Articular chondrocyte of knee joint (primary cell): ENCODE results near the gene USP17L22. TPM values are rescaled to one million over a fixed set of nuclear protein-coding genes. Genes with fewer than 3 reads are reported as not detected.

Experiments
- total RNA-seq: library from RNA; depleted of rRNA; stranded (reverse); fragments of >200 nt; gene quantifications from 2 replicates; pipeline ENCODE4 v1.2.3, GENCODE V29; 2012

USP17L22 gene, protein sequence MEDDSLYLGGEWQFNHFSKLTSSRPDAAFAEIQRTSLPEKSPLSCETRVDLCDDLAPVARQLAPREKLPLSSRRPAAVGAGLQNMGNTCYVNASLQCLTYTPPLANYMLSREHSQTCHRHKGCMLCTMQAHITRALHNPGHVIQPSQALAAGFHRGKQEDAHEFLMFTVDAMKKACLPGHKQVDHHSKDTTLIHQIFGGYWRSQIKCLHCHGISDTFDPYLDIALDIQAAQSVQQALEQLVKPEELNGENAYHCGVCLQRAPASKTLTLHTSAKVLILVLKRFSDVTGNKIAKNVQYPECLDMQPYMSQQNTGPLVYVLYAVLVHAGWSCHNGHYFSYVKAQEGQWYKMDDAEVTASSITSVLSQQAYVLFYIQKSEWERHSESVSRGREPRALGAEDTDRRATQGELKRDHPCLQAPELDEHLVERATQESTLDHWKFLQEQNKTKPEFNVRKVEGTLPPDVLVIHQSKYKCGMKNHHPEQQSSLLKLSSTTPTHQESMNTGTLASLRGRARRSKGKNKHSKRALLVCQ
- total RNA-seq = not detected in 2 replicates

DNA sequence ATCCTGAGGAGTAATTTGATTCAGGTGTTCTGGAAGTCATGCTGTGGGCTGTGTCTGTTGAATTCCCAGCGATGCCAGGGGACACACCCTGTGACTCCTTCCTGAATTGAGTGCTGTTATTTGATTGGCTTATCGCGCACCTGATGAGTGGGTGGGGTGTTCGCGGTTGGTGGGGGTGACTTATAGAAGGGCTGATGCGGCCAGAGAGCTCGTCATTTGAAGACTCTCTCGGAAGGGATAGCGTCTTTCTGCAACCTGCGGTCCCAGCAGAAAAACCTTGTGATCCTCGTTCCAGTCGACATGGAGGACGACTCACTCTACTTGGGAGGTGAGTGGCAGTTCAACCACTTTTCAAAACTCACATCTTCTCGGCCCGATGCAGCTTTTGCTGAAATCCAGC, at the start of gene USP17L22:
Gene USP17L22, plus strand, starts transcription at position 301 of the 400 bp plus-strand sequence. Its CDS starts 0 bp downstream, at position 301.

DNA sequence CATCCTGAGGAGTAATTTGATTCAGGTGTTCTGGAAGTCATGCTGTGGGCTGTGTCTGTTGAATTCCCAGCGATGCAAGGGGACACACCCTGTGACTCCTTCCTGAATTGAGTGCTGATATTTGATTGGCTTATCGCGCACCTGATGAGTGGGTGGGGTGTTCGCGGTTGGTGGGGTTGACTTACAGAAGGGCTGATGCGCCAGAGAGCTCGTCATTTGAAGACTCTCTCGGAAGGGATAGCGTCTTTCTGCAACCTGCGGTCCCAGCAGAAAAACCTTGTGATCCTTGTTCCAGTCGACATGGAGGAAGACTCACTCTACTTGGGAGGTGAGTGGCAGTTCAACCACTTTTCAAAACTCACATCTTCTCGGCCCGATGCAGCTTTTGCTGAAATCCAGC, 47.6 kb upstream of the USP17L22 start, which contains the start of gene USP17L12:
Gene USP17L12, plus strand, starts transcription at position 301 of the 400 bp plus-strand sequence. Its CDS starts 0 bp downstream, at position 301.

DNA sequence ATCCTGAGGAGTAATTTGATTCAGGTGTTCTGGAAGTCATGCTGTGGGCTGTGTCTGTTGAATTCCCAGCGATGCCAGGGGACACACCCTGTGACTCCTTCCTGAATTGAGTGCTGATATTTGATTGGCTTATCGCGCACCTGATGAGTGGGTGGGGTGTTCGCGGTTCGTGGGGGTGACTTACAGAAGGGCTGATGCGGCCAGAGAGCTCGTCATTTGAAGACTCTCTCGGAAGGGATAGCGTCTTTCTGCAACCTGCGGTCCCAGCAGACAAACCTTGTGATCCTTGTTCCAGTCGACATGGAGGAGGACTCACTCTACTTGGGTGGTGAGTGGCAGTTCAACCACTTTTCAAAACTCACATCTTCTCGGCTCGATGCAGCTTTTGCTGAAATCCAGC, 42.8 kb upstream of the USP17L22 start, which contains the start of gene USP17L13:
Gene USP17L13, plus strand, starts transcription at position 301 of the 400 bp plus-strand sequence. Its CDS starts 0 bp downstream, at position 301.

DNA sequence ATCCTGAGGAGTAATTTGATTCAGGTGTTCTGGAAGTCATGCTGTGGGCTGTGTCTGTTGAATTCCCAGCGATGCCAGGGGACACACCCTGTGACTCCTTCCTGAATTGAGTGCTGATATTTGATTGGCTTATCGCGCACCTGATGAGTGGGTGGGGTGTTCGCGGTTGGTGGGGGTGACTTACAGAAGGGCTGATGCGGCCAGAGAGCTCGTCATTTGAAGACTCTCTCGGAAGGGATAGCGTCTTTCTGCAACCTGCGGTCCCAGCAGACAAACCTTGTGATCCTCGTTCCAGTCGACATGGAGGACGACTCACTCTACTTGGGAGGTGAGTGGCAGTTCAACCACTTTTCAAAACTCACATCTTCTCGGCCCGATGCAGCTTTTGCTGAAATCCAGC, 33.3 kb upstream of the USP17L22 start, which contains the start of gene USP17L15:
Gene USP17L15, plus strand, starts transcription at position 301 of the 400 bp plus-strand sequence. Its CDS starts 0 bp downstream, at position 301.

DNA sequence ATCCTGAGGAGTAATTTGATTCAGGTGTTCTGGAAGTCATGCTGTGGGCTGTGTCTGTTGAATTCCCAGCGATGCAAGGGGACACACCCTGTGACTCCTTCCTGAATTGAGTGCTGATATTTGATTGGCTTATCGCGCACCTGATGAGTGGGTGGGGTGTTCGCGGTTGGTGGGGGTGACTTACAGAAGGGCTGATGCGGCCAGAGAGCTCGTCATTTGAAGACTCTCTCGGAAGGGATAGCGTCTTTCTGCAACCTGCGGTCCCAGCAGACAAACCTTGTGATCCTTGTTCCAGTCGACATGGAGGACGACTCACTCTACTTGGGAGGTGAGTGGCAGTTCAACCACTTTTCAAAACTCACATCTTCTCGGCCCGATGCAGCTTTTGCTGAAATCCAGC, 23.8 kb upstream of the USP17L22 start, which contains the start of gene USP17L17:
Gene USP17L17, plus strand, starts transcription at position 301 of the 400 bp plus-strand sequence. Its CDS starts 0 bp downstream, at position 301.

DNA sequence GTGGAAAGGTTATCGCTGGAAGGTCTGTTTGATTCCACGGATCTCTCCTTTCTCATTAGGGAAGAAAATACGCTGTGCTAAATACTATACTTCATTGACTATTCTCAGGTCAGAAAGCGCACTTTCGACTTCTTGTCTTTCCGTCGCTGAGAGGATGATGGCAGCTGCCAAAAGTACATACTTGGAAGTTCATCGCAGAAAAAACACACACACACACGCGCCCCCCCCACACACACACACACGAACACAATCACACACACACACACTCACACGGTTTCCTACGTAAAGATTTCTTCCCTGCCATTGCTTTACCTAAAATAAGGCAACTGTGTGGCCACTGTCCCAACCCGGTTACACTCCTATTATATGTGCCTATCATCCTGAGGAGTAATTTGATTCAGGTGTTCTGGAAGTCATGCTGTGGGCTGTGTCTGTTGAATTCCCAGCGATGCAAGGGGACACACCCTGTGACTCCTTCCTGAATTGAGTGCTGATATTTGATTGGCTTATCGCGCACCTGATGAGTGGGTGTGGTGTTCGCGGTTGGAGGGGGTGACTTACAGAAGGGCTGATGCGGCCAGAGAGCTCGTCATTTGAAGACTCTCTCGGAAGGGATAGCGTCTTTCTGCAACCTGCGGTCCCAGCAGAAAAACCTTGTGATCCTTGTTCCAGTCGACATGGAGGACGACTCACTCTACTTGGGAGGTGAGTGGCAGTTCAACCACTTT, 19.3 kb upstream of the USP17L22 start, which contains the start of gene USP17L18:
Gene USP17L18, plus strand, starts transcription at position 678 of the 728 bp plus-strand sequence. Its CDS starts 0 bp downstream, at position 678.

DNA sequence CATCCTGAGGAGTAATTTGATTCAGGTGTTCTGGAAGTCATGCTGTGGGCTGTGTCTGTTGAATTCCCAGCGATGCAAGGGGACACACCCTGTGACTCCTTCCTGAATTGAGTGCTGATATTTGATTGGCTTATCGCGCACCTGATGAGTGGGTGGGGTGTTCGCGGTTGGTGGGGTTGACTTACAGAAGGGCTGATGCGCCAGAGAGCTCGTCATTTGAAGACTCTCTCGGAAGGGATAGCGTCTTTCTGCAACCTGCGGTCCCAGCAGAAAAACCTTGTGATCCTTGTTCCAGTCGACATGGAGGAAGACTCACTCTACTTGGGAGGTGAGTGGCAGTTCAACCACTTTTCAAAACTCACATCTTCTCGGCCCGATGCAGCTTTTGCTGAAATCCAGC, 14.3 kb upstream of the USP17L22 start, which contains the start of gene USP17L19:
Gene USP17L19, plus strand, starts transcription at position 301 of the 400 bp plus-strand sequence. Its CDS starts 0 bp downstream, at position 301.

DNA sequence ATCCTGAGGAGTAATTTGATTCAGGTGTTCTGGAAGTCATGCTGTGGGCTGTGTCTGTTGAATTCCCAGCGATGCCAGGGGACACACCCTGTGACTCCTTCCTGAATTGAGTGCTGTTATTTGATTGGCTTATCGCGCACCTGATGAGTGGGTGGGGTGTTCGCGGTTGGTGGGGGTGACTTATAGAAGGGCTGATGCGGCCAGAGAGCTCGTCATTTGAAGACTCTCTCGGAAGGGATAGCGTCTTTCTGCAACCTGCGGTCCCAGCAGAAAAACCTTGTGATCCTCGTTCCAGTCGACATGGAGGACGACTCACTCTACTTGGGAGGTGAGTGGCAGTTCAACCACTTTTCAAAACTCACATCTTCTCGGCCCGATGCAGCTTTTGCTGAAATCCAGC, 9.6 kb upstream of the USP17L22 start, which contains the start of gene USP17L20:
Gene USP17L20, plus strand, starts transcription at position 301 of the 400 bp plus-strand sequence. Its CDS starts 0 bp downstream, at position 301.

DNA sequence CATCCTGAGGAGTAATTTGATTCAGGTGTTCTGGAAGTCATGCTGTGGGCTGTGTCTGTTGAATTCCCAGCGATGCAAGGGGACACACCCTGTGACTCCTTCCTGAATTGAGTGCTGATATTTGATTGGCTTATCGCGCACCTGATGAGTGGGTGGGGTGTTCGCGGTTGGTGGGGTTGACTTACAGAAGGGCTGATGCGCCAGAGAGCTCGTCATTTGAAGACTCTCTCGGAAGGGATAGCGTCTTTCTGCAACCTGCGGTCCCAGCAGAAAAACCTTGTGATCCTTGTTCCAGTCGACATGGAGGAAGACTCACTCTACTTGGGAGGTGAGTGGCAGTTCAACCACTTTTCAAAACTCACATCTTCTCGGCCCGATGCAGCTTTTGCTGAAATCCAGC, 4.8 kb upstream of the USP17L22 start, which contains the start of gene USP17L21:
Gene USP17L21, plus strand, starts transcription at position 301 of the 400 bp plus-strand sequence. Its CDS starts 0 bp downstream, at position 301.

Other genes with a start within 250 kb of the USP17L22 start
- not detected in 2 replicates for gene FAM90A26, start 97.2 kb upstream of the USP17L22 start, total RNA-seq
- gene USP17L10, start 57.0 kb upstream of the USP17L22 start, total RNA-seq = not detected in 2 replicates
- not detected in 2 replicates for gene USP17L11, start 52.2 kb upstream of the USP17L22 start, total RNA-seq
- not detected in 2 replicates for gene USP17L12, start 47.5 kb upstream of the USP17L22 start, total RNA-seq
- gene USP17L13, start 42.7 kb upstream of the USP17L22 start, total RNA-seq = not detected in 2 replicates
- not detected in 2 replicates for gene USP17L15, start 33.2 kb upstream of the USP17L22 start, total RNA-seq
- gene USP17L17, start 23.7 kb upstream of the USP17L22 start, total RNA-seq = not detected in 2 replicates
- gene USP17L18, start 19.0 kb upstream of the USP17L22 start, total RNA-seq = not detected in 2 replicates
- not detected in 2 replicates for gene USP17L19, start 14.2 kb upstream of the USP17L22 start, total RNA-seq
- gene USP17L20, start 9.5 kb upstream of the USP17L22 start, total RNA-seq = not detected in 2 replicates
- not detected in 2 replicates for gene USP17L21, start 4.7 kb upstream of the USP17L22 start, total RNA-seq
- gene USP17L24, start 57.5 kb downstream of the USP17L22 start, total RNA-seq = not detected in 2 replicates
- gene USP17L25, start 62.3 kb downstream of the USP17L22 start, total RNA-seq = not detected in 2 replicates
- not detected in 2 replicates for gene USP17L26, start 67.0 kb downstream of the USP17L22 start, total RNA-seq
- not detected in 2 replicates for gene USP17L5, start 71.8 kb downstream of the USP17L22 start, total RNA-seq
- not detected in 2 replicates for gene USP17L27, start 76.5 kb downstream of the USP17L22 start, total RNA-seq
- not detected in 2 replicates for gene USP17L28, start 81.3 kb downstream of the USP17L22 start, total RNA-seq
- gene USP17L29, start 86.0 kb downstream of the USP17L22 start, total RNA-seq = not detected in 2 replicates
- not detected in 2 replicates for gene USP17L30, start 95.5 kb downstream of the USP17L22 start, total RNA-seq
- not detected in 2 replicates for gene DEFB131A, start 176.8 kb downstream of the USP17L22 start, total RNA-seq